ENCODE measurements around the gene RGS19. TPM values are rescaled to one million over a fixed set of nuclear protein-coding genes. Genes with fewer than 3 reads are reported as not detected.

The RGS19 gene
- total RNA-seq, 1 donor from 2014 or later, result 2.0 TPM

DNA sequence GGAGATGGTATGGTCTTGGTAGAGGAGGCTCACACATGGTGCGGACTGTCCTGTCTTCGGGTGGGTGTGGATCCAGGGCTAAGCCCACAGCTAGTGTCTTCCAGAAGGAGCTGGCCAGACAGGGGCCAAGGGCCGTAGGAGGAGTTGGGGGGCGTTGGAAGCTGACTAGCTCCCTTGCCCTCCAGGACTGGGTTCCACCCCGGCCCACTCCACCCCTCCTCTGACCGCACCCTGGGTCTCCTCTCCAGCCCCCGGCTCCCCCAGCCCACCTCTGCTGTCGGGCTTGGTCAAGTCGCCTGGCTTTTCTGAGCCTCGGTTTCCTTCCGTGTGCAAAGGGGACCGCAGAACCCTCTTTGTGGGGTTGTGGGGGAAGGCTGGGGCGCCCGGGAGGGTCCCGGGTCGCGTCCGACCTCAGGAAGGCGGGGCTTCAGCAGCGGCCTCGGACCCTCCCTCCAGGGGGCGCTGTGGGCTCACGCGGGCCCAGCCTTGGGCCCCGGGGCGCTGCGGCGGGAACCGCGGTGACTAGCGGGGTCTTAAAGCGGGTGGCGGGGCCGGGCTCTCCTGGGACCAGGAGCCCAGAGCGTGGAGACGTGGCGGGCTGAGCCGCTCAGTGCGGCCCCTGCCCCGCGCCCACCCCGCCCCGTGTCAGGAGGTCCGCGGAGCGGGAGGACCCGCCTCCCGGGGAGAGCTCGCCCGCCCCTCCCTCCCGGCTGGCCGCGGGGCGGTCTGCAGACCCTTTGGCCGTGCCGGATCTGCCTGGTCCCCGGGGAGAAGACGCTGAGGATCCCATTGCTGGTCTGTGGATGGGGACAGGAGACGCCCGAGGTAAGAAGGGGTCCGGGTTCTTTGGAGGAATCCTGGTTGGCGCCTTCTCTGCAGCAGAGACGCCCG lies 22.7 kb upstream of the RGS19 start:
- H3K36me3 Mint-ChIP-seq, result no peaks in the 10 kb centered on the region
- DNase-seq (ENCODE audit: low spot score), result peak; percentile 86
- Histone ChIP-seq H3K27me3 (peaks cover 45% of the 10 kb centered on the region), H3K9me3 (ENCODE audit: low read depth) (no peaks in the 10 kb centered on the region), H3K4me2 (peak overlapping the region; percentile 91), H3K4me1 (peaks cover 4% of the 10 kb centered on the region), H3K27ac (no peak overlapping the region), H4K20me1 (ENCODE audit: low read depth) (peaks cover 9% of the 10 kb centered on the region), H2AFZ (replicated peaks) (peak overlapping the region; percentile 85), H3K36me3 (no peaks in the 10 kb centered on the region), H3K4me3 (peak overlapping the region; percentile 70), H3K9ac (no peak overlapping the region), H3F3A (ENCODE audit: low read depth) (no peaks in the 10 kb centered on the region), H3K79me2 (ENCODE audit: low read depth) (no peaks in the 10 kb centered on the region)
- H3K4me3 Mint-ChIP-seq, result peak overlapping the region; percentile 76
- peaks cover 15% of the 10 kb centered on the region for H3K4me1 Mint-ChIP-seq
- peaks cover under 1% of the 10 kb centered on the region for H3K9me3 Mint-ChIP-seq
- TF ChIP-seq, protein P1, sequence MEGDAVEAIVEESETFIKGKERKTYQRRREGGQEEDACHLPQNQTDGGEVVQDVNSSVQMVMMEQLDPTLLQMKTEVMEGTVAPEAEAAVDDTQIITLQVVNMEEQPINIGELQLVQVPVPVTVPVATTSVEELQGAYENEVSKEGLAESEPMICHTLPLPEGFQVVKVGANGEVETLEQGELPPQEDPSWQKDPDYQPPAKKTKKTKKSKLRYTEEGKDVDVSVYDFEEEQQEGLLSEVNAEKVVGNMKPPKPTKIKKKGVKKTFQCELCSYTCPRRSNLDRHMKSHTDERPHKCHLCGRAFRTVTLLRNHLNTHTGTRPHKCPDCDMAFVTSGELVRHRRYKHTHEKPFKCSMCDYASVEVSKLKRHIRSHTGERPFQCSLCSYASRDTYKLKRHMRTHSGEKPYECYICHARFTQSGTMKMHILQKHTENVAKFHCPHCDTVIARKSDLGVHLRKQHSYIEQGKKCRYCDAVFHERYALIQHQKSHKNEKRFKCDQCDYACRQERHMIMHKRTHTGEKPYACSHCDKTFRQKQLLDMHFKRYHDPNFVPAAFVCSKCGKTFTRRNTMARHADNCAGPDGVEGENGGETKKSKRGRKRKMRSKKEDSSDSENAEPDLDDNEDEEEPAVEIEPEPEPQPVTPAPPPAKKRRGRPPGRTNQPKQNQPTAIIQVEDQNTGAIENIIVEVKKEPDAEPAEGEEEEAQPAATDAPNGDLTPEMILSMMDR (IDR thresholded peaks at IDR 0.05), result peak; percentile 91
- no peak for TF ChIP-seq EZH2 (IDR thresholded peaks at IDR 0.05)
- TF ChIP-seq EZH2phosphoT487 (IDR thresholded peaks at IDR 0.05), result no peak
- H3K27ac Mint-ChIP-seq, result no peak overlapping the region
- H3K27me3 Mint-ChIP-seq (ENCODE audit: insufficient read depth, low read depth), result peaks cover 28% of the 10 kb centered on the region

DNA sequence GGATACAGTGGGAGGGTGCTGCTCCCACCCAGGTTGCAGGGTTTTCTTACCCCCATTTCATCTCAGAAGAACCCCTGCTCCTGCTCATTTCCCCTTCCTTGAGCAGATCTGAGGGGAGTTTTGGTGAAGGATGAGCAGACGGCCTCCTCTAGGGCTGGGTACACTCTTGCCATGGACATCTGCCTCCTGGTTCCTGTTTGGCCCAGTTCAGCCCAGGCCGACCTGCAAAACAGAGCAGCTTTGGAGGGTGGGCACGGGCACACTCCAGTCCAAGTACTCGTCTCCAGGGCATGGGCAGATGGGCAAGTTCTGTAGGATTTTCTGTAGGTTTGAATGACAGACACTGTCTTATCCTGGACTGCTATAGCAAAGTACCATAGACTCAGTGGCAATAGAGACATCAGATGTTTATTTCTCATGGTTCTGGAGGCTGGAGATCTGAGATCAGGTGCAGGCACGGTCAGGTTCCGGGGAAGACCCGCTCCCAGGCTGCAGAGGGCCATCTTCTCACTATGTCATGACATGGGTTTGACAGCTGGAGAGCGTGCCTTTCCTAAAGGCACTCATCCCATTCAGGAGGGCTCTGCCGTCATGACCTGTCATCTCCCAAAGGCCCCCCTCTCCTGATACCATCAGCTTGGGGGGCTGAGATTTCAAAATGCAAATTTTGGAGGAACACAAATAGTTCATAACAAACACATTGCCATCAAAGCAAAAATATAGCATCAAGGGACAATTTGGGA lies 21.8 kb upstream of the RGS19 start:
- Mint-ChIP-seq H3K9me3 (peaks cover 3% of the 10 kb centered on the region), H3K4me3 (peak overlapping the region; percentile 76), H3K36me3 (peaks cover 3% of the 10 kb centered on the region), H3K4me1 (peaks cover 13% of the 10 kb centered on the region), H3K27ac (no peak overlapping the region), H3K27me3 (ENCODE audit: insufficient read depth, low read depth) (peaks cover 26% of the 10 kb centered on the region)
- no peaks in the 10 kb centered on the region for H3F3A ChIP-seq (ENCODE audit: low read depth)
- peaks cover 45% of the 10 kb centered on the region for H3K27me3 ChIP-seq
- H3K27ac ChIP-seq, result no peak overlapping the region
- TF ChIP-seq EZH2phosphoT487 (IDR thresholded peaks at IDR 0.05) (no peak), EZH2 (IDR thresholded peaks at IDR 0.05) (no peak)
- TF ChIP-seq, protein P1 (IDR thresholded peaks at IDR 0.05), result no peak
- no peaks in the 10 kb centered on the region for H3K36me3 ChIP-seq
- H3K4me3 ChIP-seq, result no peak overlapping the region
- H3K9ac ChIP-seq, result no peak overlapping the region
- H3K79me2 ChIP-seq (ENCODE audit: low read depth), result no peaks in the 10 kb centered on the region
- no peak overlapping the region for H2AFZ ChIP-seq (replicated peaks)
- no peak overlapping the region for H3K4me2 ChIP-seq
- no peaks in the 10 kb centered on the region for H3K9me3 ChIP-seq (ENCODE audit: low read depth)
- no peak for DNase-seq (ENCODE audit: low spot score)
- H3K4me1 ChIP-seq, result peaks cover 4% of the 10 kb centered on the region
- peaks cover 9% of the 10 kb centered on the region for H4K20me1 ChIP-seq (ENCODE audit: low read depth)

DNA sequence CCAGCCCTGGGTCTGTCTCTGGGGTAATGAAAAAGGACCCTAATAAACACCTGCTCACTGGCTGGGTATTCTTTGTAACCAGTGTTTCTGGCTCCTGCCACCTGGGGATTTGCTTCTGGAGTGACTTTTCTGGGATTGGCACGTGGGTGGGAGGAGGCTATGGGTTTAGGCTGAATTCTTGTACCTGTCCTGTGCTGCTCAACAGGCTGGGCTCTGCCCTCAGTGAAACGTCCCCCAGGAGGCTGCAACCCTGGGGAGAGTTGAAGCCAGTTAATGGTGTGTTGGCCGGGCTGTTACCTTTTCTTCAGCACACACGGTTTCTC lies 21.2 kb upstream of the RGS19 start:
- H2AFZ ChIP-seq (replicated peaks), result no peak overlapping the region
- H3K36me3 ChIP-seq, result no peaks in the 10 kb centered on the region
- DNase-seq (ENCODE audit: low spot score), result no peak
- H3K9me3 Mint-ChIP-seq, result peaks cover 3% of the 10 kb centered on the region
- H4K20me1 ChIP-seq (ENCODE audit: low read depth), result peaks cover 9% of the 10 kb centered on the region
- no peak overlapping the region for H3K27ac ChIP-seq
- H3K27me3 Mint-ChIP-seq (ENCODE audit: insufficient read depth, low read depth), result peaks cover 29% of the 10 kb centered on the region
- peaks cover 45% of the 10 kb centered on the region for H3K27me3 ChIP-seq
- peaks cover 3% of the 10 kb centered on the region for H3K36me3 Mint-ChIP-seq
- no peak overlapping the region for H3K4me2 ChIP-seq
- TF ChIP-seq, protein P1 (IDR thresholded peaks at IDR 0.05), result no peak
- TF ChIP-seq EZH2phosphoT487 (IDR thresholded peaks at IDR 0.05) (no peak), EZH2 (IDR thresholded peaks at IDR 0.05) (no peak)
- H3K4me1 ChIP-seq, result peaks cover 4% of the 10 kb centered on the region
- no peak overlapping the region for H3K4me3 ChIP-seq
- no peak overlapping the region for H3K9ac ChIP-seq
- H3K9me3 ChIP-seq (ENCODE audit: low read depth), result no peaks in the 10 kb centered on the region
- peaks cover 13% of the 10 kb centered on the region for H3K4me1 Mint-ChIP-seq
- no peaks in the 10 kb centered on the region for H3K79me2 ChIP-seq (ENCODE audit: low read depth)
- H3F3A ChIP-seq (ENCODE audit: low read depth), result no peaks in the 10 kb centered on the region
- no peak overlapping the region for H3K4me3 Mint-ChIP-seq
- H3K27ac Mint-ChIP-seq, result no peak overlapping the region
